GM23248 (cell line): Measurements from ENCODE around the gene PCK2.

ENCODE experiments used
- EZH2 ChIP-seq: fragments of 200-600 bp; sonication (generic); IDR thresholded peaks from 2 replicates; pipeline ENCODE4 v1.6.1; 2018; ENCODE audit warnings: antibody characterized with exemption, mild to moderate bottlenecking; ENCODE audit not compliant: insufficient read depth, poor library complexity, severe bottlenecking
- EZH2phosphoT487 ChIP-seq: fragments of 200-600 bp; sonication (generic); IDR thresholded peaks from 2 replicates; pipeline ENCODE4 v1.6.1; 2018; ENCODE audit warnings: antibody characterized with exemption, moderate library complexity, mild to moderate bottlenecking, low read depth; ENCODE audit not compliant: insufficient read depth

GRCh38 chr14:24131549-24131966, 37.4 kb downstream of the PCK2 start:
- no peak for TF ChIP-seq EZH2
- no peak for TF ChIP-seq EZH2phosphoT487
